ENCODE measurements around the gene PMAIP1.

PMAIP1 gene

GRCh38 chr18:59927246-59927825 is 27.5 kb downstream of the PMAIP1 start:
- no peak overlapping the region for H3K4me3 ChIP-seq (ENCODE audit: control insufficient read depth, low read depth, low read length)
- no peak for TF ChIP-seq CTCF (IDR thresholded peaks at IDR 0.05; ENCODE audit: control insufficient read depth, insufficient read depth, low read depth, low read length, missing control alignments)
- DNase-seq (ENCODE audit: low read depth), result no peak

DNA sequence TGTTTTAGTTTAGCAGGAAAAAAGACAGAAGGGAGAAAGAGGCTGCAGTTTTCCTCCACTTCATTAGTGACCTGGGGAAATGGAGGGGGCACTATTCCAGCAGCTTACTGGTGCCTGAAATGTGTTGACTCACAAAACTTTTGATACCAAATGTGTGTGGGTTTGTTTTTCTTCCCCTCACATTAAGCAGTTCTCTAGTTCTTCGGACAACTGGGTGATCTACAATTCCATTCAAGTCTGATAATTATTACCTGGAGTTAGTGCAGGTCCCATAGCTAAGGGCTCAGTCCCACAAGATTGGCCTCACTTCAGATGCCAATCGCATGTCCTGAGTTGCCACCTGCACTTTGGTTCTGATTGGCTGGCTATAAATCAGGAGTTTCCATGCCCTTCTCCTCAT is 28.4 kb downstream of the PMAIP1 start:
- H3K4me3 ChIP-seq (ENCODE audit: control insufficient read depth, low read depth, low read length), result no peak overlapping the region
- no peak for DNase-seq (ENCODE audit: low read depth)
- TF ChIP-seq CTCF (IDR thresholded peaks at IDR 0.05; ENCODE audit: control insufficient read depth, insufficient read depth, low read depth, low read length, missing control alignments), result no peak

- DNase-seq (ENCODE audit: low read depth), result no peak
- no peak for TF ChIP-seq CTCF (IDR thresholded peaks at IDR 0.05; ENCODE audit: control insufficient read depth, insufficient read depth, low read depth, low read length, missing control alignments)
- H3K4me3 ChIP-seq (ENCODE audit: control insufficient read depth, low read depth, low read length), result no peak overlapping the region
Observed at GRCh38 chr18:59929621-59930295, 30.0 kb downstream of the PMAIP1 start.

GRCh38 chr18:59932401-59932800 is 32.6 kb downstream of the PMAIP1 start:
- DNase-seq (ENCODE audit: low read depth), result no peak
- H3K4me3 ChIP-seq (ENCODE audit: control insufficient read depth, low read depth, low read length), result no peak overlapping the region
- TF ChIP-seq CTCF (IDR thresholded peaks at IDR 0.05; ENCODE audit: control insufficient read depth, insufficient read depth, low read depth, low read length, missing control alignments), result no peak

DNA sequence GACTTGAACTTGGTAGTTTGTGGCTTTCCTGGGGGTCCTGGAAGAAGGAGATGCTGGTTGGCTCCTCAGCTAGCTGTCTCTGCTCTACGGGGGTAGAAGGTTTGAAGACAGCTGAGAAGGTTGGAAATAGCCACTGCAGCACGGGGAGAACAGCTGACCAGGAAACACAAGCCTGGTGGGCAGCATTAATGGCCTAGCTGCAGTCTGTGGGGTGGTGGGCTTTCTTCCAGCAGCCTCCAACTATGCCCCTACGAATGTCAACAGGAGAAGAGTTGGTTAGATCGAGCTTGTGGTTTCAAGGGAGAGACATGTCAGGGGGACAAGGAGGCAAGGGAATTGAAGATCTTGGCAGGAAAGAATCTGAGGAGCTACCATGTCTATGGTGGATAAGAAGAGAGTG is 38.9 kb downstream of the PMAIP1 start:
- H3K4me3 ChIP-seq (ENCODE audit: control insufficient read depth, low read depth, low read length), result no peak overlapping the region
- TF ChIP-seq CTCF (IDR thresholded peaks at IDR 0.05; ENCODE audit: control insufficient read depth, insufficient read depth, low read depth, low read length, missing control alignments), result no peak
- no peak for DNase-seq (ENCODE audit: low read depth)

GRCh38 chr18:59939127-59939526 is 39.3 kb downstream of the PMAIP1 start:
- no peak for TF ChIP-seq CTCF (IDR thresholded peaks at IDR 0.05; ENCODE audit: control insufficient read depth, insufficient read depth, low read depth, low read length, missing control alignments)
- no peak for DNase-seq (ENCODE audit: low read depth)
- no peak overlapping the region for H3K4me3 ChIP-seq (ENCODE audit: control insufficient read depth, low read depth, low read length)

Data from AG09309 (cell line).